Neural crest cell (in vitro differentiated cells): Measurements from ENCODE around the gene DDX20. TPM values are rescaled to one million over a fixed set of nuclear protein-coding genes. Genes with fewer than 3 reads are reported as not detected.
A peak's percentile ranks its signal among the peaks of the same experiment; 100 is the strongest.

Source experiments
- DNase-seq: peaks from one replicate; pipeline ENCODE4 v3.0.0; 2021; ENCODE audit warnings: low read depth, mixed read lengths, low spot score
- H3K27ac Mint-ChIP-seq: one replicate; pipeline ENCODE4 v1.8.0; 2021; ENCODE audit warnings: mild to moderate bottlenecking, mixed read lengths; ENCODE audit not compliant: unreplicated experiment
- H3K27me3 Mint-ChIP-seq: 2 replicates; pipeline ENCODE4 v1.8.0; 2021; ENCODE audit warnings: low read depth, mild to moderate bottlenecking, mixed read lengths
- H3K36me3 Mint-ChIP-seq: 2 replicates; pipeline ENCODE4 v1.8.0; 2021; ENCODE audit warnings: low read depth, mild to moderate bottlenecking, mixed read lengths
- H3K4me1 Mint-ChIP-seq: 2 replicates; pipeline ENCODE4 v1.8.0; 2021; ENCODE audit warnings: mixed read lengths
- H3K4me3 Mint-ChIP-seq: one replicate; pipeline ENCODE4 v1.8.0; 2021; ENCODE audit warnings: mild to moderate bottlenecking, mixed read lengths
- H3K9me3 Mint-ChIP-seq: 2 replicates; pipeline ENCODE4 v1.8.0; 2021; ENCODE audit warnings: mixed read lengths
- CTCF ChIP-seq: fragments of 200-600 bp; sonication (generic); conservative IDR thresholded peaks from 2 replicates; pipeline ENCODE4 v1.5.0; 2021; ENCODE audit warnings: antibody characterized with exemption, mild to moderate bottlenecking
- total RNA-seq: library from RNA; stranded (reverse); gene quantifications from 2 replicates; pipeline ENCODE4 v1.2.1, GENCODE V29; 2021

Gene DDX20
- total RNA-seq, 1 donor from 2014 or later = 26.7 TPM

GRCh38 chr1:111804776-111805175, 49.1 kb downstream of the DDX20 start:
- H3K27ac Mint-ChIP-seq = no peak overlapping the region
- no peak for DNase-seq
- no peak overlapping the region for H3K4me3 Mint-ChIP-seq
- H3K9me3 Mint-ChIP-seq = no peaks in the 10 kb centered on the region
- H3K36me3 Mint-ChIP-seq = no peaks in the 10 kb centered on the region
- TF ChIP-seq CTCF = no peak
- H3K4me1 Mint-ChIP-seq = no peaks in the 10 kb centered on the region
- no peaks in the 10 kb centered on the region for H3K27me3 Mint-ChIP-seq

GRCh38 chr1:111805251-111805650, 49.5 kb downstream of the DDX20 start:
- no peak for DNase-seq

GRCh38 chr1:111811891-111812290, 56.2 kb downstream of the DDX20 start:
- Mint-ChIP-seq H3K36me3 (no peaks in the 10 kb centered on the region), H3K27ac (no peak overlapping the region), H3K9me3 (no peaks in the 10 kb centered on the region), H3K27me3 (no peaks in the 10 kb centered on the region), H3K4me1 (no peaks in the 10 kb centered on the region), H3K4me3 (no peak overlapping the region)
- no peak for TF ChIP-seq CTCF
- DNase-seq = no peak

More at GRCh38 chr1:111805251-111805650, 49.5 kb downstream of the DDX20 start:
- Mint-ChIP-seq H3K4me1 (no peaks in the 10 kb centered on the region), H3K9me3 (no peaks in the 10 kb centered on the region), H3K4me3 (no peak overlapping the region), H3K27ac (peak overlapping the region; percentile 5), H3K36me3 (no peaks in the 10 kb centered on the region), H3K27me3 (no peaks in the 10 kb centered on the region)
- no peak for TF ChIP-seq CTCF

- no peak overlapping the region for H3K4me3 Mint-ChIP-seq
- no peaks in the 10 kb centered on the region for H3K27me3 Mint-ChIP-seq
- TF ChIP-seq CTCF = no peak
- H3K4me1 Mint-ChIP-seq = no peaks in the 10 kb centered on the region
- no peaks in the 10 kb centered on the region for H3K9me3 Mint-ChIP-seq
- DNase-seq = no peak
- no peak overlapping the region for H3K27ac Mint-ChIP-seq
- no peaks in the 10 kb centered on the region for H3K36me3 Mint-ChIP-seq
Observed at GRCh38 chr1:111812306-111812705, 56.6 kb downstream of the DDX20 start.

- Mint-ChIP-seq H3K4me3 (no peak overlapping the region), H3K9me3 (no peaks in the 10 kb centered on the region), H3K4me1 (no peaks in the 10 kb centered on the region), H3K27me3 (no peaks in the 10 kb centered on the region), H3K36me3 (no peaks in the 10 kb centered on the region), H3K27ac (no peak overlapping the region)
- DNase-seq = no peak
- peak; percentile 19 for TF ChIP-seq CTCF
Observed at GRCh38 chr1:111813440-111814304, 58.0 kb downstream of the DDX20 start.
